ENCODE measurements around the gene CTBP1.

Gene CTBP1

GRCh38 chr4:1164444-1164843 lies 84.5 kb downstream of the CTBP1 start:
- no peak overlapping the region for H3K4me3 ChIP-seq (ENCODE audit: low read length)
- no peak for TF ChIP-seq CTCF (conservative IDR thresholded peaks at IDR 0.05; ENCODE audit: low read depth, low read length)
- no peak for DNase-seq (ENCODE audit: low read depth)

DNA sequence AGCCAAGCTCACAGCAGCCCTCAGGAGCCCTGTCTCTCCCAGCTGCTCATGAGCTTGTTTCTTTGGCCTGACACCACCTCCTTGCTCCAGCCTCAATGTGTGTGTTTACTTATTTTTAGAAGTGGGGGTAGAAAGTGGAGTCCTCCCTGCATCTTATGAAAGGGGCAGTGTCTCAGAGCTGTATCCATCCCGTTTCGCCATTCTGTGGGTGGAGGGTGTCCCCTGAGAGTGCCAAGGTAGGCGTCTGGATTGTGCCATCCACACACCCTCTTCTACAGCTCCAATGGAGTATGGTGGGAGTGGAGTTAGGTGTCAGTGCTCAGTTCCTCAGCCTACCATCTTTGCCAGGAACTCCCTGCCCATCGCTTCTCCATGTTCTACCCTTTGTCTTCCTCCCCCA lies 84.9 kb downstream of the CTBP1 start:
- DNase-seq (ENCODE audit: low read depth) = no peak
- TF ChIP-seq CTCF (conservative IDR thresholded peaks at IDR 0.05; ENCODE audit: low read depth, low read length) = no peak
- H3K4me3 ChIP-seq (ENCODE audit: low read length) = no peak overlapping the region

All from retinal pigment epithelial cell (primary cell).